Germinal center (tissue), 1 donor: ENCODE data around the gene DAPK1.

Experiments
- DNase-seq: peaks from one replicate; pipeline ENCODE4 v3.0.0; 2012; ENCODE audit warnings: mixed read lengths, low spot score

DAPK1 gene

GRCh38 chr9:87644659-87645058, 147.0 kb downstream of the DAPK1 start:
- DNase-seq, result no peak

- no peak for DNase-seq
These were observed 148.9 kb downstream of the DAPK1 start for GRCh38 chr9:87646546-87646945.

- DNase-seq, result no peak
These were observed 149.4 kb downstream of the DAPK1 start for GRCh38 chr9:87647114-87647513.

- no peak for DNase-seq
These were observed 150.9 kb downstream of the DAPK1 start for GRCh38 chr9:87648606-87649005.

GRCh38 chr9:87650611-87651295, 153.1 kb downstream of the DAPK1 start:
- DNase-seq, result no peak

- DNase-seq, result no peak
These were observed 153.8 kb downstream of the DAPK1 start for GRCh38 chr9:87651431-87651830.

GRCh38 chr9:87653941-87654340, 156.3 kb downstream of the DAPK1 start:
- DNase-seq, result no peak

- DNase-seq, result no peak
These were observed 158.1 kb downstream of the DAPK1 start for GRCh38 chr9:87655731-87656130.

- DNase-seq, result no peak
These were observed 158.8 kb downstream of the DAPK1 start for GRCh38 chr9:87656485-87656884.

- DNase-seq, result no peak
These were observed 159.5 kb downstream of the DAPK1 start for GRCh38 chr9:87657190-87657589.

GRCh38 chr9:87657893-87658292, 160.2 kb downstream of the DAPK1 start:
- no peak for DNase-seq

GRCh38 chr9:87658511-87658910, 160.8 kb downstream of the DAPK1 start:
- no peak for DNase-seq

- DNase-seq, result no peak
These were observed 162.1 kb downstream of the DAPK1 start for GRCh38 chr9:87659534-87660419.

- no peak for DNase-seq
These were observed 163.6 kb downstream of the DAPK1 start for GRCh38 chr9:87661241-87661640.

GRCh38 chr9:87662808-87663528, 165.3 kb downstream of the DAPK1 start:
- peak; percentile 32 for DNase-seq

- no peak for DNase-seq
These were observed 165.9 kb downstream of the DAPK1 start for GRCh38 chr9:87663556-87663955.

GRCh38 chr9:87664153-87665060, 166.7 kb downstream of the DAPK1 start:
- DNase-seq, result no peak

- no peak for DNase-seq
These were observed 167.8 kb downstream of the DAPK1 start for GRCh38 chr9:87665505-87665904.

GRCh38 chr9:87667164-87667738, 169.6 kb downstream of the DAPK1 start:
- DNase-seq, result no peak

- no peak for DNase-seq
These were observed 170.6 kb downstream of the DAPK1 start for GRCh38 chr9:87668222-87668621.

GRCh38 chr9:87668722-87669121, 171.1 kb downstream of the DAPK1 start:
- DNase-seq, result no peak
